ENCODE data around the gene GPX1.

GPX1 gene

GRCh38 chr3:49311283-49311682 lies 46.9 kb downstream of the GPX1 start:
- no peak for TF ChIP-seq CTCF (IDR thresholded peaks at IDR 0.05; ENCODE audit: extremely low read depth, insufficient read depth, missing control alignments)
- in situ Hi-C loops (cut with MboI; ENCODE audit: low pct_unique_long_range_greater_than_20kb, low sequenced_read_pairs, unreplicated experiment), result no loop called here
- no peak for DNase-seq (ENCODE audit: low spot score)

- DNase-seq (ENCODE audit: low spot score), result no peak
- TF ChIP-seq CTCF (IDR thresholded peaks at IDR 0.05; ENCODE audit: extremely low read depth, insufficient read depth, missing control alignments), result no peak
- in situ Hi-C loops (cut with MboI; ENCODE audit: low pct_unique_long_range_greater_than_20kb, low sequenced_read_pairs, unreplicated experiment), result no loop called here
These were observed 47.5 kb downstream of the GPX1 start for GRCh38 chr3:49310677-49311076.
